Stimulated activated CD4-positive, alpha-beta T cell treated with anti-CD3 and anti-CD28 coated beads, TNF-alpha, amount 100 ng/mL, for 4 hours (primary cell): ENCODE data around the gene TGFBR3L.
"Not testable (repeated sequence)": the region's sequence is repeated elsewhere in the genome, so short reads cannot be mapped to it uniquely, and the experiment has no call there.

Experiments used
- DNase-seq, 3 experiments: peaks; one replicate each; pipeline ENCODE4 v3.0.0-alpha.2; 2020; ENCODE audit warnings: low read depth in 3 of 3

Gene TGFBR3L

DNA sequence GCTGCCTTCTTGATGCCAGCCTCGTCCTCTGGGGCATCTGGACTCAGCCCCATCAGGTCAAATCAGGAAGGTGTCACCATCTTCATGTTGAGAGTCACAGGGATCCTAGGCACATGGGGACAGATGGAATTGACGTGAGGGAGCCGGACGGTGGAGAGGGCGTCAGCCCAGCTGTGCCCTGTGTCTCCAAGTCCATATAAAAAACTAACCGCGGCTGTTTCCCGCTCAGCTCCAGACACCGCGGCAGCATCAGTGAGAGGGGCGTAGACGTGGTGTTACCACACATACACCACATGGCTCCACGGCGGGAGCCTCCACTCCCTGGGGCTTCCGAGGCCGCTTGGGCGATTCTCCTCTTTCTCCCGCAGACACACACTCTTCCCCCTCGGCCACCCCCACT is 34.8 kb upstream of the TGFBR3L start:
- DNase-seq = no peak

DNA sequence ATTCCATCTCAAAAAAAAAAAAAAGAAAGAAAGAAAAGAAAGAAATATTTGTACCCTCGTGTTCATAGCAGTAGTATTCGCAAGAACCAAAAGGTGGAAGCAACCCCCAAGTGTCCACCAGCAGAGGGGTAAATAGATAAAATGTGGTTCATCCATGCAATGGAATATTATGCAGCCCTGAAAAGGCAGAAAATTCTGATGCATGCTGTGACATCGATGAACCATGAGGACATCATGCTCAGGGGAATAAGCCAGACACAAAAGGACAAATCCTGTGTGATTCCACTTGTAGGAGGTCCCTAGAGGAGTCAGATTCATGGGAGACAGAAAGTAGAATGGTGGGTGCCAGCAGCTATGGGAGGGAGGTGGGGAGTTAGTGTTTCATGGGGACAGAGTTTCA is 32.7 kb upstream of the TGFBR3L start:
- DNase-seq = no peak

DNA sequence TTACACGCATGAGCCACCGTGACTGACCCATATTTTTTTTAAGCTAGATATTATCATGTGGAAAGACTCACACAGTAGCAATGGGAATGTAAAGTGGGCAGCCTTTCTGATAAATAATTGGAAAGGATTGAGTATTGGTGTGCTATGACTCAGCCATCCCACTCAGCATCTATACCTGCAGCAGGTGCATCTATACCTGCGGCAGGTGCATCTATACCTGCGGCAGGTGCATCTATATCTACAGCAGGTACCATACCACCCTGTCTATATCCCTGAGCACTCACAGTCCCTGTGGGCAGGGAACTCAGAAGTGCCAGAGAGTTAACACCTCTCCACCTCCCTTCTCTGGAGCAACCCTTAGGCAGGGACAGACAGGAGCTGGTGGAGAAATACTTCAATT is 31.5 kb upstream of the TGFBR3L start:
- DNase-seq = no peak

DNA sequence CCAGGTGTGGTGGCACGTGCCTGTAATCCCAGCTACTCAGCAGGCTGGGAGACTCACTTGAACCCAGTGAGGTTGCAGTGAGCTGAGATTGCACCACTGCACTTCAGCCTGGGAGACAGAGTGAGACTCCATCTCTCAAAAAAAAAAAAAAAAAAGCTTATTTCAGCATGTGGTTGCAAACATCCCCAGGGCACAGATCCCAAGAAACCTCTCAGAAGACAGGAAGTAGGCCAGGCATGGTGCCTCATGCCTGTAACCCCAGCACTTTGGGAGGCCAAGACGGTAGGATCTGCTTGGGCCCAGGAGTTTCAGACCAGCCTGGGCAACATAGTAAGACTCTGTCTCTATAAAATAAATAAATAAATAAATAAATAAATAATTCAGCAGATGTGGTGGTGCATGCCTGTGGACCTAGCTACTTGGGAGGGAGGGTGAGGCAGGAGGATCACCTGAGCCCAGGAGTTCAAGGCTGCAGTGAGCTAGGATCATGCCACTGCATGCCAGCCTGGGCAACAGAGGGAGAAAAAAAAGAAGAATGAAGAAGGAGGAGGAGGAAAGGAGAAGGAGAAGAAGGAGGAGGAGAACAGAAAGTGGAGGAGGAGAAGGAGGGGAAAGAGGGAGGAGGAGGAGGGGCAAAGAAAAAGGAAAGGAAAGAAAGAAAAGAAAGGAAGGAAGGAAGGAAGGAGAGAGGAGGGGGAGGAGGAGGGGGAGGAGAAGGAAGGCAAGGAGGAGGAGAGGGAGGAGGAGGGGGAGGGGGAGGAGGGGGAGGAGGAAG is 30.6 kb upstream of the TGFBR3L start:
- DNase-seq = no peak

DNA sequence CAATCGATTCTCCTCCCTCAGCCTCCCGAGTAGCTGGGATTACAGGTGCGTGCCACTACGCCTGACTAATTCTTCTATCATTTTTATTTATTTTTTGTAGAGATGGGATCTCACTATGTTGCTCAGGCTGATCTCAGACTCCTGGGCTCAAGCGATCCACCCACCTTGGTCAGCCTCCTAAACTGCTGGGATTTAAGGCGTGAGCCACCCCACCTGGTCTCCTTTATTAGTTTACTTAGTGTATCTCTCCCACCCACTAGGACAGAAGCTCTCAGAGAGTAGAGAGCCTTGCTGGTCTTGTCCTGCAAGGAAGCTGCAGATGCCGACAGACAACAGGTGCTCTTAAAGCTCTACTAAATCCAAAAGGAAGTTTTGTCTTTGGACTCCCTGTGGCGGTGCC is 28.8 kb upstream of the TGFBR3L start:
- no peak for DNase-seq

DNA sequence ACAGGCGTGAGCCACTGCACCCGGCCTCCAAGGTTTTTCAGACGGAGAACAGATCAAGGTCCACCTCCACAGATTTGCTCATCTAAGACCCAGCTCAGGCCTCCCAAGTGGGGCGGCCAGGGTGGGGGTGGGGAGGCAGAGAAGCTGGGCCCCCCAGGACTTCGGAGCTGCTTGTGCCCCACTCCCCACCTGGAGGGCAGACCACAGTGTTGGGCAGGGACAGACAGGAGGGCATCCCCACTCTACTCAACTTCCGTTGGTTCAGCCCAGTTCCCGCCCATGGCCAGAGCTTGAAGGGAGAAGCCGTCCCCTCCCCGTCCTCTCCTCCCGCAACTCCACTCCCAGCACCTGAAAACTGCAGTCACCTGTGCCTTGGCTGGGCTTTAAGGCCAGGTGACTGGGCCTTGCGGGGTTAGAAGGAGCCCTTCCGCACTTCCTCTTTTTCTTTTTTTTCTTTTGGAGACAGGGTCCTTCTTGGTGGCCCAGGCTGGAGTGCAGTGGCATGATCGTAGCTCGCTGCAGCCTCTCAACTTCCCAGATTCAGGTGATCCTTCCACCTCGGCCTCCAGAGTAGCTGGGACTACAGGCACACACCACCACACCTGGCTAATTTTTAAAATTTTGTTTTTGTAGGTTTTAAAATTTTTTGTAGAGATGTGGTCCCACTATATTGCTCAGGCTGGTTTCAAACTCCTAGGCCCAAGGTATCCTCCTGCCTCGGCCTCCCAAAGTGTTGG is 27.1 kb upstream of the TGFBR3L start:
- DNase-seq = no peak

DNA sequence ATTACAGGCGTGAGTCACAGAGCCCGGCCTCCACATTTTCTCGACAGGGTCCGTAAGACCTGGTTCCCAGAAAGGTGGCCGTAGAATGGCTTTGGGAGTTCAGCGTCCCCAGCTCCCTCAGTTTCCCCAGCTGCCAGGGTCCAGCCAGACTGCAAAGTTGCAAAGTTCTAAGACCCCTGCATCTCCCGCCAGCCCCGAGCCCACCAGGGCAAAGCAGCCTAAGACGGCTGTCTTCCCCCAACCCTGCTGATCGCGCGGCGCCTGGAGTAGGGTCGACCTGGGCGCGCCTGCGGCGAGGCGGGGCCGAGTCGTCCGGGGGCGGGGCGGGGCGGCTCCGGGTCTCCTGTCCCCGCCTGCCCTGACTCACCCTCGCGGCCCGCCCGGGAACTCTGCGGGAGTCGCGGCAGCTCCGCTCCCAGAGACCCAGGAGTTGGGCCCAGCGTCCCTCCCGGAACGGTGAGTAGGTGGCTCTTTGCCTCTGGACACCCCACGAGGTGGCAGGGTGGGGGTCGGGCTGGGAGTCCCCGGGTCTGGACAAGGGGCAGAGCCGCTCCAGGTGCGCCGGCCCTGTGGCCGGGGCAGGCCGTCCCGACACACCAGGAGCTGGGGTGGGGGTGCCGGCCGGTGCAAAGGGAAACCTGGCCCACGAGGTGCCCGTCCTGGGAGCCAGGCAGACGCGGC is 26.3 kb upstream of the TGFBR3L start, which contains the start of gene LRRC8E:
Gene LRRC8E, plus strand, starts transcription at position 366 of the 681 bp plus-strand sequence. CDS start 7,094 bp downstream, outside the sequence.
- peak in 1 of 3 experiments; percentile 25 for DNase-seq

DNA sequence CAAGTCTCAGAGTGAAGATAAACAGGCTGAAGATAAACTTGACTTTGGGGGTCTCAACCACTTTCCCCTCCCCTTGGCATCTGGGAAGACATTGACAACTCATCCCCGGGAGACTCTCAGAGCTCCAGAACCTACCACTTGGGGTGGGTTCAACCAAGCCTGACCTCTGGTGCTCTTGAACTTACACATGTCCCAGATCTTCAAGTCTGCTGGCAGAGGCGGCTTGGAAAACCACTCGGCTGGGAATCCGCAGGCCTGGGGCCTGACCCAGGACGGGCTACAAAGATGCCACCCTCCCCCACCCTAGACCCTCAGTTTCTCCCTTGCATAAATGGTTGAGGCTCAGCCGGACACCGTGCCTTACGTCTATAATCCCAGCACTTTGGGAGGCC is 25.8 kb upstream of the TGFBR3L start:
- no peak for DNase-seq

DNA sequence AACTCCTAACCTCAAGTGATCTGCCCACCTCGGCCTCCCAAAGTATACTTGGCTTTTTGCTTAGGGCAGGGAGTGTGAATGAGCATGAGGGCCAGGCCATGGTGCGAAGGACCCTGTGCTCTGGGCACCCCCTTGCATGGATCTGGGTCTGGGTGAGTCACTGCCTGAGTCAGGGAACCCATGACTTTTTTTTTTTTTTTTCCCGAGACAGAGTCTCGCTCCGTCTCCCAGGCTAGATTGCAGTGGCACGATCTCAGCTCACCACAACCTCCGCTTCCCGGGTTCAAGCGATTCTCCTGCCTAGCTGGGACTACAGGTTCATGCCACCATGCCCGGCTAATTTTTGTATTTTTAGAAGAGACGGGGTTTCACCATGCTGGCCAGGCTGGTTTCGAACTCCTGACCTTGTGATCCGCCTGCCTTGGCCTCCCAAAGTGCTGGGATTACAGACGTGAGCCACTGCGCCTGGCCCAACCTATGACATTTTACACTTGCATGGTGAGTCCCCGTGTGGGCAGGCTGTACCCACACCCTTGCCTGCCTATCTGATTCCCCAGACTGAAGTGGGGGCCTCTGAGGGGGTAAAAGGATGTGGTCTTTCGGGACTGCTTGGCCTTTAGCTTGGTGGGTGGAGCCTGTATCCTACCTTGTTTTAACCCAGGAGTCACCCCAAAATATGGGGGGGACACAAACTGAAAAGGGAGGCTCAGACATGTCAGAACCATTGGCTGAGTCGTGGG is 21.1 kb upstream of the TGFBR3L start:
- not testable (repeated sequence) for DNase-seq

DNA sequence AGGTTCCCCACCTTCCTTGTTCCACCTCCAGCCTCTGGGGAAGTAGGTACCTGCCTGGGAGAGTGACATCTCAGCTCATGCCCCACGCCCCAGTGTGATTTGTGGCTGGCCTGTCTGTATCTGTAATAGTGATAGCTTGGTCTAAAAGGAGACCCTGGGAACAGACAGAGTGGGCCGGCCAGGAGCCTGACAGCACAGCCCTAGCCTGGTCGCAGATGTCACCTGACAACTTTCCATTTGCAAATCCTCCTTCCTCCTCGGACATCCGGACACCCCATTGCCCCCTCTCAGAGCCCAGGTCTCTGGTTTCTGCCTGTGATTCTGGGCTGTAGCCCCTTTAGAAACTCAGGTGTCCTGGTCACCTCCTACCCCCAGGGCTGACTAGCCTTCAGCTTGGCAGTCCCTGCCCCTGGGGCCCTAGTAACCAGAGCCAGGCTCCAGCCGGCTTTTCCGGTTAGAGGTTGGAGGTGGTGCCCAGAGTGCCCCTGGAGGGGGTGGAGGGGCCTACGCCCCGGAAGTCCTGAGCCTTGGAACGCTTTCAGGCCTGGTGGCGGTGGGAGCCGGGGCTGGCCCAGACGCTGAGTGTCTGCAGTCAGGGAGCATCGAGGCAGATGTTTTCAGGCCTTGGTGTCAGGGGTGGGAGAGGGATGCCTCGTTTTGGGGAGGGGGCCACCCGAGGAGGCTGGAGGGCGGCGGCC is 19.9 kb upstream of the TGFBR3L start:
- no peak for DNase-seq

DNA sequence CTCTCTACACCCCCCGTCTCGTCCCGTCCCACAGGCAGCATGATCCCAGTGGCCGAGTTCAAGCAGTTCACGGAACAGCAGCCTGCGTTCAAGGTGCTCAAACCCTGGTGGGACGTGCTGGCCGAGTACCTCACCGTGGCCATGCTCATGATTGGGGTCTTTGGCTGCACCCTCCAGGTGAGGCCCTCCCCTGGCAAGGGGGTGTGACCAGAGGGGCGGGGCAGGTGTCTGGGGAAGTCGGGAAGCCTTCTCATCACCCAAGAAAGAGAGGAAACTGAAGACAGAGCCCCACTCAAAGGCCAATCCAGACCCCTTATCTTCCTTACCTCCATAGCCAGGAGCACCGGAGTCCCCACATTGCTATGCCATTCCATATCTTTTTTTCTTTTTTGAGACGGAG is 19.1 kb upstream of the TGFBR3L start:
- no peak for DNase-seq

DNA sequence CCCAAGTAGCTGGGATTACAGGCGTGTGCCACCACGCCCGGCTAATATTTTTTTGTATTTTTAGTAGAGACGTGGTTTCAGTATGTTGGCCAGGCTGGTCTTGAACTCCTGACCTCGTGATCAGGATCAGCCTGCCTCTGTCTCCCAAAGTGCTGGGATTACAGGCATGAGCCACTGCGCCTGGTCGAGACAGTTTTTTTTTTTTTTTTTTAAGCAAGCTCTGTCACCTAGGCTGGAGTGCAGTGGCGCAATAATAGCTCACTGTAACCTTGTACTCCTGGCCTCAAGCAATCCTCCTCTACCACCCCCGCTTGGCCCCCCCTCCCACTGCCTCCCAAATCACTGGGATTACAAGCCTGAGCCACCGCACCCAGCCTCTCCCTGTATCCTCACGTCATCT is 17.3 kb upstream of the TGFBR3L start:
- no peak for DNase-seq

DNA sequence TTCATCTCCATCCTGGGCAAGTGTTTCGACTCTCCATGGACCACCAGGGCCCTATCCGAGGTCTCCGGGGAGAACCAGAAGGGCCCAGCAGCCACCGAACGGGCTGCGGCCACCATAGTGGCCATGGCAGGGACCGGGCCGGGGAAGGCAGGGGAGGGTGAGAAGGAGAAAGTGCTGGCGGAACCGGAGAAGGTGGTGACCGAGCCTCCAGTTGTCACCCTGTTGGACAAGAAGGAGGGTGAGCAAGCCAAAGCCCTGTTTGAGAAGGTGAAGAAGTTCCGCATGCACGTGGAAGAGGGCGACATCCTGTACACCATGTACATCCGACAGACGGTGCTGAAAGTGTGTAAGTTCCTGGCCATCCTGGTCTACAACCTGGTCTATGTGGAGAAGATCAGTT is 15.7 kb upstream of the TGFBR3L start:
- no peak for DNase-seq

DNA sequence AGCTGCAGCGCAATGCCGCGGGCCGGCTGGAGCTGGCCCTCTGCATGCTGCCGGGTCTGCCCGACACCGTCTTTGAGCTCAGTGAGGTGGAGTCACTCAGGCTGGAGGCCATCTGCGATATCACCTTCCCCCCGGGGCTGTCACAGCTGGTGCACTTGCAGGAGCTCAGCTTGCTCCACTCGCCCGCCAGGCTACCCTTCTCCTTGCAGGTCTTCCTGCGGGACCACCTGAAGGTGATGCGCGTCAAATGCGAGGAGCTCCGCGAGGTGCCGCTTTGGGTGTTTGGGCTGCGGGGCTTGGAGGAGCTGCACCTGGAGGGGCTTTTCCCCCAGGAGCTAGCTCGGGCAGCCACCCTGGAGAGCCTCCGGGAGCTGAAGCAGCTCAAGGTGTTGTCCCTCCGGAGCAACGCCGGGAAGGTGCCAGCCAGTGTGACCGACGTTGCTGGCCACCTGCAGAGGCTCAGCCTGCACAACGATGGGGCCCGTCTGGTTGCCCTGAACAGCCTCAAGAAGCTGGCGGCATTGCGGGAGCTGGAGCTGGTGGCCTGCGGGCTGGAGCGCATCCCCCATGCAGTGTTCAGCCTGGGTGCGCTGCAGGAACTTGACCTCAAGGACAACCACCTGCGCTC is 14.8 kb upstream of the TGFBR3L start:
- no peak for DNase-seq

DNA sequence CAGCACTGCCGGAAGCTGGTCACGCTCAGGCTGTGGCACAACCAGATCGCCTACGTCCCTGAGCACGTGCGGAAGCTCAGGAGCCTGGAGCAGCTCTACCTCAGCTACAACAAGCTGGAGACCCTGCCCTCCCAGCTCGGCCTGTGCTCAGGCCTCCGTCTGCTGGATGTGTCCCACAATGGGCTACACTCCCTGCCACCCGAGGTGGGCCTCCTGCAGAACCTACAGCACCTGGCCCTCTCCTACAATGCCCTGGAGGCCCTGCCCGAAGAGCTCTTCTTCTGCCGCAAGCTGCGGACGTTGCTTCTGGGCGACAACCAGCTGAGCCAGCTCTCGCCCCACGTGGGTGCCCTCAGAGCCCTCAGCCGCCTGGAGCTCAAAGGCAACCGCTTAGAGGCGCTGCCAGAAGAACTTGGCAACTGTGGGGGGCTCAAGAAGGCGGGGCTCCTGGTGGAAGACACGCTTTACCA is 14.2 kb upstream of the TGFBR3L start:
- no peak for DNase-seq

DNA sequence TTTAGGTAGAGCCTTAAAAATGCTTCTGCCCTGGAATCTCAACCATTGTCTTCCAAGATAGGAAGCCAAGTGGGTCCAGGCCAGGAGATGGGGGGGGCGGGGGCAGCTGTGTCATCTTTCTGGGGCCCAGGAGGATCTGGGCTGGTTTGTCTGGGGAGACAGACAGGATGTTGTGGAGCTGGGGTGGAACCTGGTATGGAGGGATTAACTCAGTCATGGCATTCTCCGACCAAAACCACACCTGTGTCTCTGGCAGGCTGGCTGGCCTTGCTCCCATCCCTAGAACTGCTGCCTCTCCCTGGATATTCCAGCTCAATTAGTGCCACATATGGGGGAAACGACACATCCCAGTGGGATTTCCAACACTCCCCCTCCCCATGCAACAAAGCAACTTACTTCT is 13.7 kb upstream of the TGFBR3L start:
- no peak for DNase-seq

DNA sequence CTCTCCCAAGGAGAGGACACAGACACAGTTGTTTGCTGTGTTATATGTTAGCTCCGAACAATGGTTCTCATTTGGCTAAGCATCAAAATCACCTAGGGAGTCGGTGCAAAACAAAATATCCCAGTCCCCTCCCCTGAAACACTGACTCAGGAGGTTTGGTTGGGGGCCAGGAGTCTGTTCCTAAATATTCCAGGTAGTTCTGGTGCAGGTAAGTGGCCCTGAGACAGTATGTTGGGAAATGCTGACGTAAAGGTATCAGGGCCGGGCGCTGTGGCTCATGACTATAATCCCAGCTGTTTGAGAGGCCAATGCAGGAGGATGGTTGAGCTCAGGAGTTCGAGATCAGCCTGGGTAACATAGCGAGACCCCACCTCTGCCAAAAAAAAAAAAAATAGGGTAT is 13.3 kb upstream of the TGFBR3L start:
- no peak for DNase-seq

DNA sequence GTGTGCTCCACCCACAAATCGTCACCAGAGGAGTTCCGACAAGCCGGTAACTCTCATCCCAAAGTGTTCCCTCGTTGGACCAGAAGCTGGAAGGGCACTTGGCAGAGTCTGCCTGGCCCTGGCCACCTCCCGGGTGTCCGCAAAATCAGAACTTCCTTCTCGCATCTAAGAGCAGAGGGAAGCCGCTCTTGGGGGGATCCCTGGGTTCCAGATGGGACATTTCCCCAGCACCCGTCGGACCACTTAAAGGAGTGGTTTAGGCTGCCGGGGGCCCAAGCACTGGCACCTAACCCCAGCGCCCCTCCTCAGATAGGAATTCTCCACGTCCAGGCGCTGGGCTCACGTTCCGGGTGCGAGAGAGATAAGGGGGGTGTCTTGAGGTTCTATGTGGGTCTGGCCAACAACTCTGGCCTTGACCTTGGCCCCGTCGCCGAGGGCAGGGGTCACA is 11.8 kb upstream of the TGFBR3L start:
- DNase-seq = no peak

DNA sequence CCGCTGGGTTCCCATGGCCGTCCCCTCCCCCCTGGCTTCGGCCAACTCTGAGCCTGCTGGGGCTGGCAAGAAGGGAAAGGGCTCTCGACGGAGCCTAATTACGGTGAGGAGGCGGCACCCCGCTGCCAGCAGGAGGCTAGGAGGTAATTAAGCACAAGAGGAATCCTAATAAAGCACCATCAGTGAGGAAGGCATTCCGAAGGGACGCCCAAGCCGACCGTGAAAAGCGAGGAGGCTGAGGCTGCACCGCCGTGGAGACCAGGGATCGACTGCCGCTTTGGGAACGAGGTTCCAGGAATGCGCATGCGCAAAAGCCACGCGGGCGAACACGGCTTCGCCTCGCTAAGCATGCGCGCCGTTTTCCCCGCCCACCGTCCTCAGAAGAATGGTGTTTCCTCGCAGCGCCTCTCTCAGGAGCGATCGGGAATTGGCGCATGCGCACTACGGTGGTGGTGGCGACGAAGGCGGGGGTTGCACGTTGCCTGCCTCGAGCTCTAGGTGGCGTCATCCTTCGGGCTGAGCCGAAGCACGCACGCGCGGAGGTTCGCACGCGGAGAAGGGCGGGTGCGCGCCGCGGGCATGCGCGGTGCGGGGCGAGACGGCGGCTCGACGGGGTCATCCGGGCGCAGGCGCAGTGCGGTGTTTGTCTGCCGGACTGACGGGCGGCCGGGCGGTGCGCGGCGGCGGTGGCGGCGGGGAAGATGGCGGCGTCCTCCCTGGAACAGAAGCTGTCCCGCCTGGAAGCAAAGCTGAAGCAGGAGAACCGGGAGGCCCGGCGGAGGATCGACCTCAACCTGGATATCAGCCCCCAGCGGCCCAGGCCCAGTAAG is 11.2 kb upstream of the TGFBR3L start, which contains the start of gene MAP2K7:
Gene MAP2K7, plus strand, starts transcription at position 634 of the 830 bp plus-strand sequence. Its CDS starts 68 bp downstream, at position 702.
- peak; percentile 100 for DNase-seq
